ENCODE results near the gene RNF14.

The RNF14 gene

DNA sequence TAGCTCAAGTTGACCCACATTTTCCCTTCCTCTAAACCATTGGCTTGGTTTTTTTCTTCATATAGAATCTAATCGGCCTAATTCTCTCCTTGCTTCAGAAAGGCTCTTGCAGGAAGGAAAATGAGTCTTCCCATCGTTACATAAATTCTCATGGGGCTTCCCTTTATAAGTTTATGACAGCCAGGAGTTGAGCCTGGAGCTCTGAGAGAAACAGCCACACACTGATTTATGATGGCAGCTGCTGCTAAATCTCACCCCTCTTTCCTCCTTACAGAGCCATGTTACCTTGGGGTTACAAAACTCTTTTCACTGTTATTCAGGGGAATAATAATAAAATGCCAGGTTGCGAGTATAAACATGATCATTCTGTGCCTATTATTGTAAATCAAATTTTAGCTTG is 5.2 kb upstream of the RNF14 start:
- no peak overlapping the region for H3K4me3 ChIP-seq (ENCODE audit: low read depth, low read length)
- TF ChIP-seq, protein P1, sequence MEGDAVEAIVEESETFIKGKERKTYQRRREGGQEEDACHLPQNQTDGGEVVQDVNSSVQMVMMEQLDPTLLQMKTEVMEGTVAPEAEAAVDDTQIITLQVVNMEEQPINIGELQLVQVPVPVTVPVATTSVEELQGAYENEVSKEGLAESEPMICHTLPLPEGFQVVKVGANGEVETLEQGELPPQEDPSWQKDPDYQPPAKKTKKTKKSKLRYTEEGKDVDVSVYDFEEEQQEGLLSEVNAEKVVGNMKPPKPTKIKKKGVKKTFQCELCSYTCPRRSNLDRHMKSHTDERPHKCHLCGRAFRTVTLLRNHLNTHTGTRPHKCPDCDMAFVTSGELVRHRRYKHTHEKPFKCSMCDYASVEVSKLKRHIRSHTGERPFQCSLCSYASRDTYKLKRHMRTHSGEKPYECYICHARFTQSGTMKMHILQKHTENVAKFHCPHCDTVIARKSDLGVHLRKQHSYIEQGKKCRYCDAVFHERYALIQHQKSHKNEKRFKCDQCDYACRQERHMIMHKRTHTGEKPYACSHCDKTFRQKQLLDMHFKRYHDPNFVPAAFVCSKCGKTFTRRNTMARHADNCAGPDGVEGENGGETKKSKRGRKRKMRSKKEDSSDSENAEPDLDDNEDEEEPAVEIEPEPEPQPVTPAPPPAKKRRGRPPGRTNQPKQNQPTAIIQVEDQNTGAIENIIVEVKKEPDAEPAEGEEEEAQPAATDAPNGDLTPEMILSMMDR (conservative IDR thresholded peaks at IDR 0.05; ENCODE audit: low read depth, low read length): no peak
- no peak for DNase-seq (ENCODE audit: low read depth)

DNA sequence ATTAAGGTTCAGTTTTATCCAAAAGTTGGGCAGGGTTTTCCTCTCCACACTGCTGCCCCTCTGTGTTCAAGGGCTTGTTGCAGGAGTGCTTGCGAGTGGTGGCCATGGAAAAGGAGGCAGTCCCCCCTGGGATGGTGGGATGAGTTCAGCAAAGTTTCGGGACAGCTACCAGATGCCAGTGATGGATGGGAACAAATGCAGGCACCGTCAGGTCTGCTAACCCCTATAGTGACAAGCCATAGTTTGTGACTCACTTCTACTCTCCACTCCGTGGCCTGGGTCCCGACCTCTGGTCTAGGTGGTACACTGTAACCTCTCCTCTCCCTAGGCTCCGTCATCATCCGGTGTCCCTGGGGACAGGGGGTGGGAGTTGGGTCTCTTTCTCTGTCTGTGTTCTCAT is 3.8 kb upstream of the RNF14 start:
- no peak overlapping the region for H3K4me3 ChIP-seq (ENCODE audit: low read depth, low read length)
- DNase-seq (ENCODE audit: low read depth): no peak
- TF ChIP-seq, protein P1 (conservative IDR thresholded peaks at IDR 0.05; ENCODE audit: low read depth, low read length): no peak

DNA sequence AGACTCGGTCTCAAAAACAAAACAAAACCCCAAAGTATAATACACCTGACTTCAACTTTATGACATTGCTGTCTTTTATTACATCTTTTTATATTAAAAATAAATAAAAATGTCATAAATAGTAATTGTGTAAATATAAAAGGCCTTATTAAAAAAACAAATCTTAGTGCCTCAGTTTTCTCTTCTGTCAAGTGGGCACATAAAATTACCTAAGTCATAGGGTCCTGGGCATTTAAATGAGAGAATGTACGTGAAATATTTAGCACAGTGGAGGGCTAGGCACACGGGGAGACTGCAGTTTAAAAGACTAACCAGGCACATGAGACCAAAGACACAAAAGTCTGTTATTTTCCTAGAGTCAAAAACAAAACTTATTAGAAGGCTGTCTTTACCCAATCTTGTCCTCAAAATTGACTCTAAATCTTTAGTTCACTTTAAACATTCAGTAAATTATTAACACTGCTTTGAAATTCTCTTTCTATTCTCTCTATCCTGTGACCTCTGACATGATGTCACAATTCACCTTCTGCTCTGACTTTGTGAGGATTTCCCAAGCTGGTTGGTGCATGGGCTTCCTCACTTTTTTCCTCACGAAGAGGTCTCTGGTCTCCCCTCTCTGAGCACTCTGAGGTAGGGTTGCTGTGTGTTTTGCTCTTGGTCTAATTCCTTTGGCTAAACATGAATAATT is 2.5 kb upstream of the RNF14 start:
- H3K4me3 ChIP-seq (ENCODE audit: low read depth, low read length): no peak overlapping the region

DNA sequence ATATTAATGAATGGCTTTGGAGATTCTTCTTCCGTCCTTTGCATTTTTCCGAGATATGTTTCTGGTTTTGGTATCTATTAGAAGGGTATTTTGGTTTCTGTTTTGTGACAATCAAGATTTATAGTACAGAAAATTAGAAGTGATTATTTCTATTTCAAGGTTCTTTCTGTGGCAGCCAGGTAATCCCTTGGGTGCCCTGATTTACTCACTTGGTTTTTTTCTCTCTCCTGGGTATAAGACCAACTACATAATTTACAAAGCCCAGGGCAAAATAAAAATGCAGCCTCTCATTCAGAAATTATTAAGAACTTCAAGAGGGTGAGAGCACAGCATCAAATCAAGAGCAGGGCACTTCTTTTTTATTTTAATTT is 2.0 kb upstream of the RNF14 start:
- TF ChIP-seq, protein P1 (conservative IDR thresholded peaks at IDR 0.05; ENCODE audit: low read depth, low read length): no peak
- DNase-seq (ENCODE audit: low read depth): no peak
- H3K4me3 ChIP-seq (ENCODE audit: low read depth, low read length): no peak overlapping the region

More for the DNA sequence above, 2.5 kb upstream of the RNF14 start:
- no peak for DNase-seq (ENCODE audit: low read depth)
- TF ChIP-seq, protein P1 (conservative IDR thresholded peaks at IDR 0.05; ENCODE audit: low read depth, low read length): no peak

DNA sequence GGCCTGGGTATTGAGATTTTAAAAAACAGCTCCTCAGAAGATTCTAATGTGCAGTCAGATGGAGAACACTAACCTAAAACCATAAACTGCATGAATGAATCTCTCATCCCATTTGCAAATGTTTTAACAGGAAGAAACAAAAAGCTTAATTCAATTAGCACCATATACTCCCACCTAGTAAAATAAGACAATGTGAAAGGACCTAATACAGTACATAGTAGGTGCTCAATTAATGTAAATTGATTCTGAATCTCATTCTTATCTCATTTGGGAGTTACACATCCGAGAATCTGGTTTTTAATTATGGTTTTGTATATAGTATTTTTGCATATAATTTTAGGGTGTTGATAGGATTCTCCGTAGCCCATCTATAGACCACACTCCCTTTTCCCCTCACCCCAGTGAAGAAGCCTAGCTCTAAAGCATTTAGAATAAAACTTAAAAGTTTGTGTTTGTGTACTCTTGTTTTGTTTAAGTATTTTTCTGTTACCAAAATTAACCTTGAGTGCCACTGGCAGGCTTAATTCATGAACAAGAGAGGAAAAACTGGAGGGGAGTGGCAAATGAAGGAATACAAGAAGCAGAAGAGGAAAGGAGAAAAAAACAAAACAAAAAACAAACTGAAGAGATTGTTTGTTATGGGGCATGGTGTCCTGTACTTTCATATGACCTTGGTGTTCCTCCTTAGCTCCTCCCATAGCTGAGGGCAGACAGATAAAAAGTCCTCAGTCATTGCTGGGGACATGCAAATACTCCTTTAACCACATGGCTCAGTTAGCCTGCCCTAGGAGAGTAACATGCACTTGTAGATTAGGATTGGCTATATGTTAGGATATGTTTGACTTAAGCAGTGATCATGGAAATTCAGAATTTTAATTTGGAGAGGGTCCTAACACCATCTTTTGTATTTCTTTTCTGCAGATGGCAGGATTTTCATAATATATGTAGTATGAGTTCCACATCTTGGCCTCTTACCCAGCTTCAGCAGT is 1.2 kb downstream of the RNF14 start:
- TF ChIP-seq, protein P1 (conservative IDR thresholded peaks at IDR 0.05; ENCODE audit: low read depth, low read length): no peak
- H3K4me3 ChIP-seq (ENCODE audit: low read depth, low read length): peak overlapping the region; percentile 95
- peak; percentile 34 for DNase-seq (ENCODE audit: low read depth)

DNA sequence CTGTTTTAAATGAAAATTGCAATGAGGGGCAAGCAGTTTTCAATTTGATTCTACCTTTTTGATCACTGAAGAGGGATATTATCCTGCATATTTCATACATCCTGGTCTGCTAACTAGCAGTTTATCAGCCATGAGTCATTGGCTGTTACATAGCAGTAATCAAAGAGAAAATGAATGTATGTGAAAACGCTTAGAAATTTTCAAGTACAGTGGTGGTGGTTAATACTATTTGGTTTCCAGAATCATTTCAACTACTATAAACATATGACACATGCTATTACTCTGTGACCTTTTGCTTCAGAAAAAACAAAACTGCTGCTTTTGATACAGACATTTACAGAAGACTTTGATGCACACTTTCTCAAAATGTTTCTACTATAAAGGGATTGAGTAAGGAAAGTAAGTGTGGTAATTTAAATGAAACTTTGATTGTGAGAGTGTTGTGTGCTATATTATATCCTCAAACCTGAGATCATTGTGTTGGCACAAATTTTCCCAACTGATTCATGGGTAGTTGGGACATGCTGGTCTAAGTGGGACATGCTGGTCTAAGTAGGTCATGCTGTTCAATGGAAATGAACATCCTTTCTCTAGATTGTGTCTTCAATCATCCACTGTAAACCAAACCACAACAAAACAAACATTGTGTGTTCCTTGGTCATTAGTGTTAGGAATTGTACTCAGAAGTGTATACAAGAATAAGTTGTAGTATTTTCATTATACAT is 5.1 kb downstream of the RNF14 start:
- H3K4me3 ChIP-seq (ENCODE audit: low read depth, low read length): no peak overlapping the region
- TF ChIP-seq, protein P1 (conservative IDR thresholded peaks at IDR 0.05; ENCODE audit: low read depth, low read length): no peak
- DNase-seq (ENCODE audit: low read depth): peak; percentile 72
